ENCODE data around the gene GALNT17.

The GALNT17 gene

DNA sequence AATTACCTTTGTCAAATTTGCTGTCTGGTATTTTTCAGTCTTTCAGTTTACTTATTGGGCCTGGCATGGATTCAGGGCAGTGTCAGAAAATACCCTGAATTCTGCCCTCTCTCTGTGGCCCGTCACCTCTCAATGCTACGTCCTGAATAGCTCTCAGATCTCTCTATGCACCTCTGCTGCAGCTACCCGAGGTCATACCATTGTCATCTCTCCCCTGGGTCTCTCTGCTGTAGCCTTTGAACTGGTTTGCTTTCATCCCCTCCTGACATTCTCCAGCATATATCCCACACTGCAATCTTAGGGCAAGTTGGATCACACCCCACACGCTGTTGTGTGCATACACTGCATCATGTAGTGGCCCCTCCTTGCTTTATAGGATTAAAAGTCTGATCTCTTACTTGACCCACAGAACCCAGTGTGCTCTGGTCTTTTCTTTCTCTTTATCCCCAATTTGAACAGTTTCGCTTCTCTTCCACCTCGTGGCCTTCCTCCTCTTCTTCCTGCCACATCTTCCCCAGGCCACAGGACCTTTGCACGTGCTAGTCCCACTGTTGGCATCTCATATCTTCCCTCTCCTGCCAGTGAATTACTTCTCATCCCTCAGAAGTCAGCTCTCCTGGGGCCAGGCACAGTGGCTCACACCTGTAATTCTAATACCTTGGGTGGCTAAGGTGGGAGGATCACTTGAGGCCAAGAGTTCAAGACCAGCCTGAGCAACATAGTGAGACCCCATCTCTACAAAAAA is 372.9 kb downstream of the GALNT17 start:
- TF ChIP-seq, protein P1, sequence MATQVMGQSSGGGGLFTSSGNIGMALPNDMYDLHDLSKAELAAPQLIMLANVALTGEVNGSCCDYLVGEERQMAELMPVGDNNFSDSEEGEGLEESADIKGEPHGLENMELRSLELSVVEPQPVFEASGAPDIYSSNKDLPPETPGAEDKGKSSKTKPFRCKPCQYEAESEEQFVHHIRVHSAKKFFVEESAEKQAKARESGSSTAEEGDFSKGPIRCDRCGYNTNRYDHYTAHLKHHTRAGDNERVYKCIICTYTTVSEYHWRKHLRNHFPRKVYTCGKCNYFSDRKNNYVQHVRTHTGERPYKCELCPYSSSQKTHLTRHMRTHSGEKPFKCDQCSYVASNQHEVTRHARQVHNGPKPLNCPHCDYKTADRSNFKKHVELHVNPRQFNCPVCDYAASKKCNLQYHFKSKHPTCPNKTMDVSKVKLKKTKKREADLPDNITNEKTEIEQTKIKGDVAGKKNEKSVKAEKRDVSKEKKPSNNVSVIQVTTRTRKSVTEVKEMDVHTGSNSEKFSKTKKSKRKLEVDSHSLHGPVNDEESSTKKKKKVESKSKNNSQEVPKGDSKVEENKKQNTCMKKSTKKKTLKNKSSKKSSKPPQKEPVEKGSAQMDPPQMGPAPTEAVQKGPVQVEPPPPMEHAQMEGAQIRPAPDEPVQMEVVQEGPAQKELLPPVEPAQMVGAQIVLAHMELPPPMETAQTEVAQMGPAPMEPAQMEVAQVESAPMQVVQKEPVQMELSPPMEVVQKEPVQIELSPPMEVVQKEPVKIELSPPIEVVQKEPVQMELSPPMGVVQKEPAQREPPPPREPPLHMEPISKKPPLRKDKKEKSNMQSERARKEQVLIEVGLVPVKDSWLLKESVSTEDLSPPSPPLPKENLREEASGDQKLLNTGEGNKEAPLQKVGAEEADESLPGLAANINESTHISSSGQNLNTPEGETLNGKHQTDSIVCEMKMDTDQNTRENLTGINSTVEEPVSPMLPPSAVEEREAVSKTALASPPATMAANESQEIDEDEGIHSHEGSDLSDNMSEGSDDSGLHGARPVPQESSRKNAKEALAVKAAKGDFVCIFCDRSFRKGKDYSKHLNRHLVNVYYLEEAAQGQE (IDR thresholded peaks at IDR 0.05; ENCODE audit: insufficient read depth in 1 of 2, low read depth in 2 of 2, low read length in 2 of 2): no peak
- no peak for TF ChIP-seq TAF1 (IDR thresholded peaks at IDR 0.05; ENCODE audit: borderline replicate concordance, insufficient read depth, low read length)
- TF ChIP-seq POLR2AphosphoS5 (IDR thresholded peaks at IDR 0.05; ENCODE audit: low read depth, low read length): no peak
- TF ChIP-seq SIN3A (IDR thresholded peaks at IDR 0.05; ENCODE audit: borderline replicate concordance, insufficient read depth, low read length): no peak
- TF ChIP-seq FOXP2 (optimal IDR thresholded peaks at IDR 0.05; ENCODE audit: borderline replicate concordance, extremely low read depth, extremely low read length, insufficient read depth): no peak

DNA sequence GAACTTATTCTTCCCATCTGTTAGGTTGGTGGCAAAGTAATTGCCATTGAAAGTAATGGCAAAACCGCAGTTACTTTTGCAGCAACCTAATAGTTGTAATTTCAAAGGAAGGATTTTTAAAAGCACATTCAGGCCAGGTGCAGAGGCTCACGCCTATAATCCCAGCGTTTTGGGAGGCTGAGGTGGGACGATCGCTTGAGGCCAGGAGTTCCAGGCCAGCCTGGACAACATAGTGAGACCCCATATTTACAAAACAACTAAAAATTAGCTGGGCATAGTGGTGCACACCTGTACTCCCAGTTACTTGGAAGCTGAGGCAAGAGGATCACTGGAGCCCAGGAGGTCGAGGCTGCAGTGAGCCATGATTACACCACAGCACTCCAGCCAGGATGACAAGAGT is 374.9 kb downstream of the GALNT17 start:
- TF ChIP-seq, protein P1 (IDR thresholded peaks at IDR 0.05; ENCODE audit: insufficient read depth in 1 of 2, low read depth in 2 of 2, low read length in 2 of 2): no peak
- TF ChIP-seq POLR2AphosphoS5 (IDR thresholded peaks at IDR 0.05; ENCODE audit: low read depth, low read length): no peak
- no peak for TF ChIP-seq TAF1 (IDR thresholded peaks at IDR 0.05; ENCODE audit: borderline replicate concordance, insufficient read depth, low read length)
- no peak for TF ChIP-seq SIN3A (IDR thresholded peaks at IDR 0.05; ENCODE audit: borderline replicate concordance, insufficient read depth, low read length)
- TF ChIP-seq FOXP2 (optimal IDR thresholded peaks at IDR 0.05; ENCODE audit: borderline replicate concordance, extremely low read depth, extremely low read length, insufficient read depth): no peak

DNA sequence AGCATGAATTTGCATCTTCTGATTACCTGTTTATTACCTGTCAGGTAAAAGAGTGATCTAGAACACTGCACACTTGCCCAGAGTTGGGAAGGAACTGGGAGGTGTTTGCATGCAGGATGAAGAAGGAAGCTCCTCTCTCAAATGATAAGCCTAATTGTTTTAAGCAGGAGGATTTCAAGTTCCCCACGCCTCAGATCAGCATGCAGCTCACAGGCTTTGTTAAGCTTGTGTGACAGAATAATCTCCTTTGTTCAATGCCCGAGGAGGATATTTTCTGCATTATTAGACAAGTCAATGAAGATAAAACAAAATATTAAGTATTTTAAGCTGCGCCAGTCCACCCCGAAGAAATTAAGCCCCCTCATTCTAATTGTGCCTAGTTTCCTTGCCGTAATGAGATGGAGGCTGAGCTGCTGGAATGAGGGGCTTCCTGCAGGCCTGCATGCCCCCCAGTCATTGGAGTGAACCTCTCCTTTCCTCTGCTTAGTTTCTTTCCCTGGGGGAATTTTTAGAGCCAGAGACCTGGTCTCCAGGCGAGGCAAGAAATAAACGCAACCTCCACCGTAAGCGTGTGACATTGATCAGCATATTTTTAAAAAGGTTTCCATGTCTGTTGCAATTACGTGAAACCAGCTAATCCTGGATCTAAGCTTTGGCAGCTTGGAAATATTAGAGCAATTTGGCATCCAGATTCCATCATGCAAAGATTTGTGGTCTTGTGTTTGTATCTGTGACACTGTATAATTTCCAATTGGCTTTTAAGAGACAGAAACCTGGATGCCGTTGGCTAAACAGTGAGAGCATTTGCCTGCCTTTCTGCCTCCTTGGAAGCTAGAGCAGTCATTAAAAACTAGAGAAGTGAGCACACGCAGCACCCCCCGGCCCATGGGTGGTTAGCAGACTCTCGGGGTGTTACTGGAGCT is 376.0 kb downstream of the GALNT17 start:
- no peak for TF ChIP-seq POLR2AphosphoS5 (IDR thresholded peaks at IDR 0.05; ENCODE audit: low read depth, low read length)
- TF ChIP-seq FOXP2 (optimal IDR thresholded peaks at IDR 0.05; ENCODE audit: borderline replicate concordance, extremely low read depth, extremely low read length, insufficient read depth): no peak
- TF ChIP-seq TAF1 (IDR thresholded peaks at IDR 0.05; ENCODE audit: borderline replicate concordance, insufficient read depth, low read length): no peak
- no peak for TF ChIP-seq SIN3A (IDR thresholded peaks at IDR 0.05; ENCODE audit: borderline replicate concordance, insufficient read depth, low read length)
- TF ChIP-seq, protein P1 (IDR thresholded peaks at IDR 0.05; ENCODE audit: insufficient read depth in 1 of 2, low read depth in 2 of 2, low read length in 2 of 2): no peak

DNA sequence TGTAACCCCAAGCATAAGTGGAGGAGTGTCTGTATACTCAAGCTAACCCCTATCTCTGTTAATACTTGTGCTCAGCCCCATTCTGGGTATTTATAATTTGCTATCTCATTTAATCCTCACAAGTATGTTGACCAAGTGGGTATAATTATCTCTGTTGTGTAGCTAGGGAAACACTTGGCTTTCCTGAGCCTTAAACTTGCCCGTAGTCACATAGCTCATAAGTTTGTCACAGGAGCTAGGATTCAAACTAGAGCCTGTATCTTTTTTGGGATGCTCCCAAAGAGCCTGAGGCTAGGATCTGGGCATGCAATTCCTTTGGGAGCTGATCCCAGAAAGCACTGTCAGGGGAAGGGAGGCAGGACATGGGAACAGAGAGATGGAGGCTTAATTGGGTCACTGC is 377.4 kb downstream of the GALNT17 start:
- TF ChIP-seq POLR2AphosphoS5 (IDR thresholded peaks at IDR 0.05; ENCODE audit: low read depth, low read length) (no peak), SIN3A (IDR thresholded peaks at IDR 0.05; ENCODE audit: borderline replicate concordance, insufficient read depth, low read length) (no peak), FOXP2 (optimal IDR thresholded peaks at IDR 0.05; ENCODE audit: borderline replicate concordance, extremely low read depth, extremely low read length, insufficient read depth) (no peak), TAF1 (IDR thresholded peaks at IDR 0.05; ENCODE audit: borderline replicate concordance, insufficient read depth, low read length) (no peak)
- TF ChIP-seq, protein P1 (IDR thresholded peaks at IDR 0.05; ENCODE audit: insufficient read depth in 1 of 2, low read depth in 2 of 2, low read length in 2 of 2): no peak
